ENCODE data around the gene ST7. TPM values are rescaled to one million over a fixed set of nuclear protein-coding genes. Genes with fewer than 3 reads are reported as not detected.

ST7 gene
- total RNA-seq, 1 experiment from 2014 or later: 12.9 TPM

GRCh38 chr7:117190104-117190503 is 236.8 kb downstream of the ST7 start:
- H2AK5ac ChIP-seq (ENCODE audit: insufficient read length, low read length): no peak overlapping the region
- no peak for TF ChIP-seq CTCF (conservative IDR thresholded peaks at IDR 0.05)
- no peak overlapping the region for H3T11ph ChIP-seq (ENCODE audit: low read length)
- Mint-ChIP-seq H3K4me1 (peaks cover 8 to 10% of the 10 kb centered on the region in 2 experiments), H3K27me3 (ENCODE audit: low read depth) (no peaks in the 10 kb centered on the region), H3K9me3 (no peaks in the 10 kb centered on the region), H3K4me3 (no peak overlapping the region), H3K27ac (no peak overlapping the region; a peak in 2 of 7 replicates), H3K36me3 (ENCODE audit: insufficient read depth in 1 of 3, low read depth in 3 of 3) (no peaks in the 10 kb centered on the region)
- no peak overlapping the region for H2BK12ac ChIP-seq (ENCODE audit: insufficient read length, low read depth, low read length)
- H2AFZ ChIP-seq (ENCODE audit: low read length): no peak overlapping the region
- no peaks in the 10 kb centered on the region for H3K27me3 ChIP-seq (ENCODE audit: insufficient read depth, low read length)
- no peaks in the 10 kb centered on the region for H3K9me3 ChIP-seq (ENCODE audit: control insufficient read depth, low read depth, low read length)
- H3K23ac ChIP-seq (ENCODE audit: insufficient read length, low read depth, low read length): no peak overlapping the region
- no peak overlapping the region for H3K27ac ChIP-seq (ENCODE audit: insufficient read length, low read depth, low read length)
- DNase-seq: no peak
- no peak overlapping the region for H4K8ac ChIP-seq (replicated peaks; ENCODE audit: insufficient read length, low read depth, low read length)
- no peak overlapping the region for H2BK15ac ChIP-seq (ENCODE audit: low read depth, low read length)
- H3K23me2 ChIP-seq (ENCODE audit: insufficient read length, low read depth, low read length, poor library complexity, severe bottlenecking): no peaks in the 10 kb centered on the region
- H3K56ac ChIP-seq (ENCODE audit: insufficient read length, low read depth, low read length): no peak overlapping the region
- H2BK5ac ChIP-seq (ENCODE audit: insufficient read length, low read length): no peak overlapping the region
- H3K4me2 ChIP-seq (ENCODE audit: insufficient read depth, insufficient read length, low read length): no peak overlapping the region
- no peak overlapping the region for H2BK120ac ChIP-seq (ENCODE audit: low read depth, low read length, poor library complexity, severe bottlenecking)
- no peak overlapping the region for H4K5ac ChIP-seq (ENCODE audit: insufficient read length, low read depth, low read length)
- no peaks in the 10 kb centered on the region for H3K79me1 ChIP-seq (ENCODE audit: insufficient read depth, low read depth, low read length, poor library complexity, severe bottlenecking)
- no peaks in the 10 kb centered on the region for H4K20me1 ChIP-seq (ENCODE audit: control insufficient read depth, insufficient read depth, insufficient read length)
- no peak overlapping the region for H3K9ac ChIP-seq (ENCODE audit: extremely low read depth, insufficient read length, low read length)
- no peak overlapping the region for H3K18ac ChIP-seq (ENCODE audit: insufficient read length, low read depth, low read length)
- H3K4me1 ChIP-seq (ENCODE audit: insufficient read depth, low read length): no peaks in the 10 kb centered on the region
- no peak overlapping the region for H4K91ac ChIP-seq (ENCODE audit: insufficient read length, low read depth, low read length)
- H3K14ac ChIP-seq (ENCODE audit: insufficient read depth, low read length): no peak overlapping the region
- no CpG with 5 or more reads among the region's 8 CpGs for WGBS (ENCODE audit: extremely low coverage, insufficient read length, low lambda C conversion rate)
- H3K79me2 ChIP-seq (ENCODE audit: insufficient read depth, low read length): no peaks in the 10 kb centered on the region
- H3K4ac ChIP-seq (ENCODE audit: low read depth, low read length): no peak overlapping the region
- H2BK20ac ChIP-seq (ENCODE audit: low read depth, low read length, poor library complexity, severe bottlenecking): no peak overlapping the region
